Tibial nerve (tissue), 3 donors: ENCODE data around the gene DACT2.

Experiments used
- POLR2A ChIP-seq, 2 donors: fragments of 450-650 bp; IDR thresholded peaks; one replicate each; pipeline ENCODE4 v1.6.1; 2017; ENCODE audit warnings: antibody characterized with exemption in 2 of 2, mild to moderate bottlenecking in 2 of 2, moderate library complexity in 2 of 2
- TF ChIP-seq, protein P1 (sequence below), 5 experiments: fragments of 200-600 bp in 3 of 5; fragments of 450-650 bp in 2 of 5; sonication (generic) in 3 of 5; IDR thresholded peaks; one replicate each; pipeline ENCODE4 v1.5.1; 2016 to 2019; ENCODE audit warnings: antibody characterized with exemption in 5 of 5, mild to moderate bottlenecking in 3 of 5, moderate library complexity in 2 of 5

DNA sequence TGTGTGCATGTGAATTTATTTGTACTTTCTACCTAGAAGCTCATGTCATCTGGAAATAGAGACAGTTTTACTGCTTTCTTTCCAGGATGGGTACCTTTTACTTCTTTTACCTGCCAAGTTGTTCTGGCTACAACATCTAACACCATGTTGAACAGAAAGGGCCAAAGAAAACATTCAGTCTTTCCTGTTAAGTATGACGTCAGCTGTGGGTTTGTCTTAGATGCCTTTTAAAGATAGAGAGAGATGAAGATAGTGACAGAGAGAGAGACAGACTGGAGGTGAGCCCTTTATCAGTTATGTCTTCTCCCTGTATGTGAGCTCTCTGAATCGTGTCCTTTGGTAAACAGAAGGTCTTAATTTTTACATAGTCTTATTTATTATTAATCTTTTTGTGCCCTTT is 3.4 kb upstream of the DACT2 start:
- TF ChIP-seq, protein P1, sequence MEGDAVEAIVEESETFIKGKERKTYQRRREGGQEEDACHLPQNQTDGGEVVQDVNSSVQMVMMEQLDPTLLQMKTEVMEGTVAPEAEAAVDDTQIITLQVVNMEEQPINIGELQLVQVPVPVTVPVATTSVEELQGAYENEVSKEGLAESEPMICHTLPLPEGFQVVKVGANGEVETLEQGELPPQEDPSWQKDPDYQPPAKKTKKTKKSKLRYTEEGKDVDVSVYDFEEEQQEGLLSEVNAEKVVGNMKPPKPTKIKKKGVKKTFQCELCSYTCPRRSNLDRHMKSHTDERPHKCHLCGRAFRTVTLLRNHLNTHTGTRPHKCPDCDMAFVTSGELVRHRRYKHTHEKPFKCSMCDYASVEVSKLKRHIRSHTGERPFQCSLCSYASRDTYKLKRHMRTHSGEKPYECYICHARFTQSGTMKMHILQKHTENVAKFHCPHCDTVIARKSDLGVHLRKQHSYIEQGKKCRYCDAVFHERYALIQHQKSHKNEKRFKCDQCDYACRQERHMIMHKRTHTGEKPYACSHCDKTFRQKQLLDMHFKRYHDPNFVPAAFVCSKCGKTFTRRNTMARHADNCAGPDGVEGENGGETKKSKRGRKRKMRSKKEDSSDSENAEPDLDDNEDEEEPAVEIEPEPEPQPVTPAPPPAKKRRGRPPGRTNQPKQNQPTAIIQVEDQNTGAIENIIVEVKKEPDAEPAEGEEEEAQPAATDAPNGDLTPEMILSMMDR (IDR thresholded peaks at IDR 0.05) = no peak
- no peak for TF ChIP-seq POLR2A (IDR thresholded peaks at IDR 0.05)
